Measurements from ENCODE around the gene IFNA7. TPM values are rescaled to one million over a fixed set of nuclear protein-coding genes. Genes with fewer than 3 reads are reported as not detected.

Gene IFNA7
- total and polyA plus RNA-seq, 2 donors (not counting 1 experiment from before 2014, with no cell fraction given) = not detected

DNA sequence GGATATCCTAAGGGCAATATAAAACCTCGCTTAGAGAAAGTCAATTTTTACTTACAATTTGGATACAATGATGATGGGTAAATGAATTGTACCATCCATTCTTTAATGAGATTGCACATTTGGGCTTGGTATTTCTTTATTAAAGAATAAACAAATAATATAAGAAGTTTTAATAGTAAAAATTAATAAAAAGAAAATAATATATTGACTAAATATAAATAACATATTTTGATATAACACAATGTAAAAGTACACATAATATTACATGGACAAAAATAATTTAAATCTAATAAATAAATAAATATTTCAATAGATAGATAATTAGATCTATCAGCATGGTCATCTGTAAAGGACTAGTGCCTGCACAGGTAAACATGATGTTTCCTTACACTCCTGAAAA lies 36.5 kb downstream of the IFNA7 start:
- no peaks in the 10 kb centered on the region for H4K20me1 ChIP-seq (ENCODE audit: control insufficient read depth, extremely low read depth, insufficient read depth, low read length)
- no peak overlapping the region for H3K4me3 ChIP-seq (replicated peaks in 1 of 4; ENCODE audit: control extremely low read depth in 1 of 4, insufficient read depth in 1 of 4, low read depth in 3 of 4, low read length in 4 of 4)
- H2AFZ ChIP-seq (ENCODE audit: low read length) = no peak overlapping the region
- no peaks in the 10 kb centered on the region for H3K36me3 ChIP-seq (ENCODE audit: control insufficient read depth, insufficient read depth, low read length)
- no peaks in the 10 kb centered on the region for H3K4me1 ChIP-seq (ENCODE audit: control insufficient read depth, extremely low read depth, insufficient read depth, low read length)
- no peak overlapping the region for H3K9ac ChIP-seq (ENCODE audit: insufficient read depth, low read length)
- no peak overlapping the region for H3K4me2 ChIP-seq (ENCODE audit: extremely low read depth, insufficient read depth, low read length)
- H3K27ac ChIP-seq (ENCODE audit: insufficient read depth, low read length) = no peak overlapping the region
- DNase-seq (ENCODE audit: low read depth in 2 of 2) = no peak
- no peaks in the 10 kb centered on the region for H3K79me2 ChIP-seq (ENCODE audit: control insufficient read depth, insufficient read depth, low read length)
- TF ChIP-seq EZH2 (IDR thresholded peaks at IDR 0.05; ENCODE audit: low read length, missing control alignments) = no peak
- no peak for TF ChIP-seq CTCF (conservative IDR thresholded peaks at IDR 0.05 in 1 of 2, IDR thresholded peaks at IDR 0.05 in 1 of 2; ENCODE audit: low read depth in 1 of 2, low read length in 2 of 2)
- H3K9me3 ChIP-seq (ENCODE audit: control insufficient read depth, insufficient read depth, low read depth, low read length) = no peaks in the 10 kb centered on the region
- no peaks in the 10 kb centered on the region for H3K27me3 ChIP-seq (ENCODE audit: control insufficient read depth, insufficient read depth, low read length)

- Histone ChIP-seq H2AFZ (ENCODE audit: low read length) (no peak overlapping the region), H3K4me3 (replicated peaks in 1 of 4; ENCODE audit: control extremely low read depth in 1 of 4, insufficient read depth in 1 of 4, low read depth in 3 of 4, low read length in 4 of 4) (no peak overlapping the region), H3K4me1 (ENCODE audit: control insufficient read depth, extremely low read depth, insufficient read depth, low read length) (no peaks in the 10 kb centered on the region), H4K20me1 (ENCODE audit: control insufficient read depth, extremely low read depth, insufficient read depth, low read length) (no peaks in the 10 kb centered on the region), H3K27ac (ENCODE audit: insufficient read depth, low read length) (no peak overlapping the region), H3K27me3 (ENCODE audit: control insufficient read depth, insufficient read depth, low read length) (no peaks in the 10 kb centered on the region), H3K36me3 (ENCODE audit: control insufficient read depth, insufficient read depth, low read length) (no peaks in the 10 kb centered on the region), H3K79me2 (ENCODE audit: control insufficient read depth, insufficient read depth, low read length) (no peaks in the 10 kb centered on the region), H3K9ac (ENCODE audit: insufficient read depth, low read length) (no peak overlapping the region), H3K9me3 (ENCODE audit: control insufficient read depth, insufficient read depth, low read depth, low read length) (no peaks in the 10 kb centered on the region), H3K4me2 (ENCODE audit: extremely low read depth, insufficient read depth, low read length) (no peak overlapping the region)
- TF ChIP-seq EZH2 (IDR thresholded peaks at IDR 0.05; ENCODE audit: low read length, missing control alignments) = no peak
- TF ChIP-seq CTCF (conservative IDR thresholded peaks at IDR 0.05 in 1 of 2, IDR thresholded peaks at IDR 0.05 in 1 of 2; ENCODE audit: low read depth in 1 of 2, low read length in 2 of 2) = no peak
- DNase-seq (ENCODE audit: low read depth in 2 of 2) = peak in 1 of 2 donors; percentile 48
Measured at GRCh38 chr9:21160178-21160577, 41.8 kb downstream of the IFNA7 start.

GRCh38 chr9:21155501-21155900 lies 46.5 kb downstream of the IFNA7 start:
- no peak for TF ChIP-seq EZH2 (IDR thresholded peaks at IDR 0.05; ENCODE audit: low read length, missing control alignments)
- no peak for TF ChIP-seq CTCF (conservative IDR thresholded peaks at IDR 0.05 in 1 of 2, IDR thresholded peaks at IDR 0.05 in 1 of 2; ENCODE audit: low read depth in 1 of 2, low read length in 2 of 2)

More at GRCh38 chr9:21155501-21155900, 46.5 kb downstream of the IFNA7 start:
- Histone ChIP-seq H3K4me2 (ENCODE audit: extremely low read depth, insufficient read depth, low read length) (no peak overlapping the region), H3K27me3 (ENCODE audit: control insufficient read depth, insufficient read depth, low read length) (no peaks in the 10 kb centered on the region), H3K36me3 (ENCODE audit: control insufficient read depth, insufficient read depth, low read length) (no peaks in the 10 kb centered on the region), H3K27ac (ENCODE audit: insufficient read depth, low read length) (no peak overlapping the region), H3K79me2 (ENCODE audit: control insufficient read depth, insufficient read depth, low read length) (no peaks in the 10 kb centered on the region), H3K4me1 (ENCODE audit: control insufficient read depth, extremely low read depth, insufficient read depth, low read length) (no peaks in the 10 kb centered on the region), H4K20me1 (ENCODE audit: control insufficient read depth, extremely low read depth, insufficient read depth, low read length) (no peaks in the 10 kb centered on the region), H3K4me3 (replicated peaks in 1 of 4; ENCODE audit: control extremely low read depth in 1 of 4, insufficient read depth in 1 of 4, low read depth in 3 of 4, low read length in 4 of 4) (no peak overlapping the region), H3K9me3 (ENCODE audit: control insufficient read depth, insufficient read depth, low read depth, low read length) (no peaks in the 10 kb centered on the region), H2AFZ (ENCODE audit: low read length) (no peak overlapping the region), H3K9ac (ENCODE audit: insufficient read depth, low read length) (no peak overlapping the region)
- DNase-seq (ENCODE audit: low read depth in 2 of 2) = peak in 1 of 2 donors; percentile 5
